ENCODE measurements around the gene EHD3.
A peak's percentile ranks its signal among the peaks of the same experiment; 100 is the strongest.

The EHD3 gene

GRCh38 chr2:31233741-31234682 is at the start of gene EHD3:
Gene EHD3 (plus strand): TSS chr2:31234152. CDS start chr2:31234622, 470 bp downstream.
- H3K4me3 ChIP-seq (ENCODE audit: low read depth, low read length): peak within 1 kb of the TSS; percentile 73
- peak; percentile 55 for TF ChIP-seq CTCF (IDR thresholded peaks at IDR 0.05; ENCODE audit: low read depth, low read length)

- no peak for TF ChIP-seq CTCF (IDR thresholded peaks at IDR 0.05; ENCODE audit: low read depth, low read length)
- H3K4me3 ChIP-seq (ENCODE audit: low read depth, low read length): no peak overlapping the region
Observed at GRCh38 chr2:31187166-31187565, 46.8 kb upstream of the EHD3 start.

DNA sequence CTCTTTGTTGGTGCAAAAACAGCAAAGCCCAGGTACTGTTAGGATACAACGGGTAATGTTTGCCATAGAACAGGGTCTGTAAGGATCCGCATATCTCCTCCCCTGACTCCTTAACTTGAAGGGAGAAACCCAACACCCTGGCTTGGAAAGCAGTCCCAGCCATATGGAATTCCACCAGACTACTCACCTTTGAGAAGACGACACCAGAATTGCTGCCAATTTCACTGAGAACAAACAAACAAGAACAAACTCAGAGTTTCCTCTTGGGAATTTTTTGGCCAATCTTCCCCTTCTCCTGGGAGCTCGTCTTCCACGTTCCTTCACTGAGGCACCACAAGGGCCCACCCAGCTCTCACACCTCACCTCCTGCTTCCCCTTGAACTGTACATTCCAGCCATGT is 45.8 kb upstream of the EHD3 start:
- no peak for TF ChIP-seq CTCF (IDR thresholded peaks at IDR 0.05; ENCODE audit: low read depth, low read length)

DNA sequence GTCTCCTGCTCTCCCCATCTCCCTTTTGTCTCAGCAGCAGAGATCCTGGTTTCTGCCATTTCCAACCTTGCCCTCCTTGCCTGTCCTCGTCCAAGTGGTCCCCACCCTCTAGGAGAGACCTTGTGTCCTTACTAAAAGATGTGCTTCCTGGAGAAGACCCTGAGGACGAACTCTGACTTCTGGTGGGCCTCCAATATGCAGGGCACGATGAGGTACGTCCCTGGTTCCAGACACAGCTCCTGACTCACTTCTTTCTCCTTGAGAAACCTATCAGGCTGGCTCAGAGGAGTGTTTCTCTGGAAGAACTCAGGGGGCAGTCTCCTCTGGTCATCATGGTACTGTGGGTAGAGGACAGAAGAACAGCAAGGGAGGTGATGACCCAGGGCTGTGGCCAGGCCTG is 44.8 kb upstream of the EHD3 start:
- H3K4me3 ChIP-seq (ENCODE audit: low read depth, low read length): no peak overlapping the region
- TF ChIP-seq CTCF (IDR thresholded peaks at IDR 0.05; ENCODE audit: low read depth, low read length): no peak

More for the DNA sequence above, 45.8 kb upstream of the EHD3 start:
- H3K4me3 ChIP-seq (ENCODE audit: low read depth, low read length): no peak overlapping the region

DNA sequence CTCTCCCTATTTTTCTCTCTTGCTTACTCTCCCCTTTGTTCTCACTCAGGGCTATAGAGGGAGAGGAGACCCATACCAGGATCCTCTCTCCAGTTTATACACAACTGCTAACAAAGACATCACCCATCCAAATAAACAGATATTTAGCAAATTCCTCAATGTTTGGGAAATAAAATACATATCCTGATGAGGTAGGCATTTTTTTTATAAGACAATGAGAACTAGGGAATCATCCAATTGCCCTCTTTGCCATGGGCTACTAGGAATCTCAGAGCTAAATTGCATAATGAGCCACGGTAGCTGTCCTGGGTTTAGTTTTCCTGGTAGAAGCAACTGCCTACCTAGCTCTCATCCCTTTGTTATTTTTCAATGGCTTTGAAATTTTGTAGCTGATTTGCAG is 43.8 kb upstream of the EHD3 start:
- TF ChIP-seq CTCF (IDR thresholded peaks at IDR 0.05; ENCODE audit: low read depth, low read length): no peak
- no peak overlapping the region for H3K4me3 ChIP-seq (ENCODE audit: low read depth, low read length)

DNA sequence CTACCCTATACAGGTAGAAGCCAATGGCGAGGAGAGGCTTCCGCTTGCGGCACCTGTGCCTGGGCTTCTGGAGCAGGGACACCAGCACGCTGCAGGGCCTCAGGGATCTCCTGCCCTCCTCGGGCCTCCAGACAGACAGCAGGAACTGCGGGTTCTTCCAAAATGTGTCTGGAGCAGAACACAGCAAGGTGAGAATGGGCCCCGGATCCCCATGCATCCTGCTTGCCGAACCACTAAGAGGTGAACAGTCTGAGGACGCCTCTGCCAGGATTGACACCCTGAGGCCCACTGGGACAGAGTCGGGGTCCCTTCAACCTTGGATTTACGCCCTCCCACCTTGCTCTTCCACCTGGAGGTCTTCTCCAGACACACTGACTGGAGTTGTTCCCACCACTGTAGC is 42.0 kb upstream of the EHD3 start:
- no peak overlapping the region for H3K4me3 ChIP-seq (ENCODE audit: low read depth, low read length)
- TF ChIP-seq CTCF (IDR thresholded peaks at IDR 0.05; ENCODE audit: low read depth, low read length): no peak

- no peak for TF ChIP-seq CTCF (IDR thresholded peaks at IDR 0.05; ENCODE audit: low read depth, low read length)
- no peak overlapping the region for H3K4me3 ChIP-seq (ENCODE audit: low read depth, low read length)
Observed at GRCh38 chr2:31192396-31192795, 41.6 kb upstream of the EHD3 start.

Measured in WI38 (cell line).